Glomerular visceral epithelial cell (primary cell): ENCODE results near the gene COG8.
"Not testable (repeated sequence)": the region's sequence is repeated elsewhere in the genome, so short reads cannot be mapped to it uniquely, and the experiment has no call there.

Source experiments
- DNase-seq: peaks from one replicate; pipeline ENCODE4 v3.0.0-alpha.2; 2016; ENCODE audit errors: extremely low spot score

The COG8 gene, protein sequence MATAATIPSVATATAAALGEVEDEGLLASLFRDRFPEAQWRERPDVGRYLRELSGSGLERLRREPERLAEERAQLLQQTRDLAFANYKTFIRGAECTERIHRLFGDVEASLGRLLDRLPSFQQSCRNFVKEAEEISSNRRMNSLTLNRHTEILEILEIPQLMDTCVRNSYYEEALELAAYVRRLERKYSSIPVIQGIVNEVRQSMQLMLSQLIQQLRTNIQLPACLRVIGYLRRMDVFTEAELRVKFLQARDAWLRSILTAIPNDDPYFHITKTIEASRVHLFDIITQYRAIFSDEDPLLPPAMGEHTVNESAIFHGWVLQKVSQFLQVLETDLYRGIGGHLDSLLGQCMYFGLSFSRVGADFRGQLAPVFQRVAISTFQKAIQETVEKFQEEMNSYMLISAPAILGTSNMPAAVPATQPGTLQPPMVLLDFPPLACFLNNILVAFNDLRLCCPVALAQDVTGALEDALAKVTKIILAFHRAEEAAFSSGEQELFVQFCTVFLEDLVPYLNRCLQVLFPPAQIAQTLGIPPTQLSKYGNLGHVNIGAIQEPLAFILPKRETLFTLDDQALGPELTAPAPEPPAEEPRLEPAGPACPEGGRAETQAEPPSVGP

DNA sequence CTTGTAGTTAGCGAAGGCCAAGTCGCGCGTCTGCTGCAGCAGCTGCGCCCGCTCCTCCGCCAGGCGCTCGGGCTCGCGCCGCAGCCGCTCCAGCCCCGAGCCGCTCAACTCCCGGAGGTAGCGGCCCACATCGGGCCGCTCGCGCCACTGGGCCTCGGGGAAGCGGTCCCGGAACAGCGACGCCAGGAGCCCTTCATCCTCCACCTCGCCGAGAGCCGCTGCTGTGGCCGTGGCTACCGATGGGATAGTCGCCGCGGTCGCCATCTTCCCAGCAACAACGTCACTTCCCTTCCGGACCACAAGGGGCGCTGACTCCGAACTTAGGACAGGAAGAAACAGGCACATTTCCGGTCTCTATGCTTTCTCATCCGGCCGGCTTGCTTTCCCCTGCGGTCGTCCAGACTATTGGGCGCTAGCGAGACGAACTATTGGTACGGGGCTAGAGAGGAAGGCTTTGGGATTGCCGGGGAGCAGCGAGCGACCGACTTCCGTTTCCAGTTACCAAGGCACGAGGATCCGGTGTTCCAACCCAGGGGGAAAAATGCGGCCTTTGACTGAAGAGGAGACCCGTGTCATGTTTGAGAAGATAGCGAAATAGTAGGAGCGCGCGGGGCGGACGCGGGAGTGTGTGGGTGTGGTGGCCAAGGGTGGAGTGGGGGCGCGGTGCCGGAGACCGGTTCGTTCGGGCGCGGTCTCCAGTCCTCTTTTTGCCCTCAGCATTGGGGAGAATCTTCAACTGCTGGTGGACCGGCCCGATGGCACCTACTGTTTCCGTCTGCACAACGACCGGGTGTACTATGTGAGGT lies at the start of gene COG8, which contains the start of gene NIP7:
COG8 (minus strand) TSS at position 276 of the 806 bp plus-strand sequence; CDS start at position 264, 12 bp downstream.
NIP7 (plus strand) TSS at position 484 of the 806 bp plus-strand sequence; CDS start at position 542, 58 bp downstream.
- peak; percentile 97 for DNase-seq

DNA sequence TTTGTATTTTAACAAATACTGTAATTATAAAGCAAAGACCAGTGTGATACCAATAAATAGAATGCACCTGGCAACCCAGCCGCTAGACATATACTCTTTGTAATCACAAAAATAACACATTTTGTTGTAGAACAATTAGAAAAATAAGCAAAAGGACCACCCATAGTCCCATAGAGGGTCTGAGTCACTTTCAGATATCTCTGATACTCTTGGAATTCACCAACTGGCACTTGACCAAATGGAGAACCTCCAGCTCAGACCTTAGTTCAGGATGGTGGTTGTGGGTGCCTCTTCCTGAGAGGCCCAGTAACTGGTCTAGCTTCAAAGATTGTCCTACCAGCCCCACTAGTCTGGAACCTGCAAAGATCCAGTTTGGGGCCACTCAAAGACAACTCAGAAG lies 47.2 kb upstream of the COG8 start:
- DNase-seq: no peak

DNA sequence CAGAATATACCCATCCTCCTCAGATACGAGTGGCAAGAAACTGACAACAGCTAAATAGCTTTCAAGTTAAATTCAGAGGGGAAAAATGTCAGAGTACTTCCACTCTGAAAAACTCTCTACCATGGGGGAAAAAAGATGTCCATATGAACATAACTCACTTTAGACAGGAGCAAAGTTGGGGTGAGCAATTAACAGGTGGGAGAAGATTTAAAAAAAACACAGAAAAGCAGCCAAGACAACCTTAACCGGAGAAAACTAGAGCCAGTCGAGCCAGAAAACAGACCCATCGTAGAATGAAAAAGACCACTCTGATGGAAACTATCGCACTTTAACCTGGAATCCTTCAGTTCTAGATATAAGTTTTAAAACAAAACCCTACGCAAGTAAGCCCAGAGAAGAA lies 45.6 kb upstream of the COG8 start:
- DNase-seq: no peak

DNA sequence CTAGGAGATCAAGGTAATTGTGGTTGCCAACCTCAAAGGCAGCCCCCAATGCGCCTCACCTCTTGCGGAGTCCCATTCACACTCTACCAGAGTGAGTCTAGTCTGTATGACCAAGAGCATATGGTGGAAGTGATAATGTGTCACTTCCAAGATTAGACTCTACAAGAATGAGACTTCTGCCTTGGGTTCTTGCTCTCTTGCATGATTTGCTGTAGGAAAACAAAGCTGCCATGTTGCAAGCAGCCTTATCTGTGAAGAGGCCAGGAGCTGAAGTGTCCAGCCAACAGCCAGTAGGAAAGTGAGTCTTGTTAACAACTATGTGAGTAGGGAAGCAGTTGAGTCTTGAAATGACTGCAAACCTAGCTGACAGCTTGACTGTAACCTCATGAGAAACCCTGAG lies 43.1 kb upstream of the COG8 start:
- DNase-seq: no peak

DNA sequence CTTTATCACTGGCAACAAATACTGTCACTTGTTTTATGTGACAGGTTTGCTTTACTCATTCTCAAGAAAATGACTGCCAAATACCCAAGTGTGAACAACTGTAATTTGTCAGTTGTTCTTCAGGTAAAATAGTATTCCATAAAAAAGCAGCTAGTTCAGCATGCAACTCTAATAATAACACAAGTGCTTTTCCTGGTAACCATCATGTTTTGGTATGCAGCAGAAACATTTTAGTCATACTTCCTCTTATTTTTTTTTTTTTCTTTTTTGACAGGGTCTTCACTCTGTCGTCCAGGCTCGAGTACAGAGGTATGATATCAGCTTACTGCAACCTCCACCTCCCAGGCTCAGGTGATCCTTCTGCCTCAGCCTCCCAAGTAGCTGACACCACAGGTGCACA lies 41.9 kb upstream of the COG8 start:
- no peak for DNase-seq

DNA sequence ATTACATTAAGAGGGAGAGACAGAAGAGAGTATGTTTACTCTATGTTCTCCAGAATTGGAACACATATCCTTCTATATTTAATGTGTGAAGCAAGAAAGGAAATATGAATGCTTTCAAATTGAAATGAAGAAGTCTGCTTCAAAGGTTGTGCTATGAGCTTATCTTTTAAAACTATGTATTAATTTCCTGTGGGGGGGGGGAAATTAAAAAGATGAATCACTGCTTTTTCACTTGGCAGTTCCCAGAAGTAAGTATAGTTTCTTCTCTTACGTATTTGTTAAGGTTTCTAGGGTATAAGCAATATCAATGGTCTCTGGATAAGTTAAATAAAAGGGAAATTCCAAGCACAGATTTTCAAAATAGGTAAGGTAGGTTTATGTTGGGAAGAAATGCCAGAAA lies 39.4 kb upstream of the COG8 start:
- DNase-seq: no peak

DNA sequence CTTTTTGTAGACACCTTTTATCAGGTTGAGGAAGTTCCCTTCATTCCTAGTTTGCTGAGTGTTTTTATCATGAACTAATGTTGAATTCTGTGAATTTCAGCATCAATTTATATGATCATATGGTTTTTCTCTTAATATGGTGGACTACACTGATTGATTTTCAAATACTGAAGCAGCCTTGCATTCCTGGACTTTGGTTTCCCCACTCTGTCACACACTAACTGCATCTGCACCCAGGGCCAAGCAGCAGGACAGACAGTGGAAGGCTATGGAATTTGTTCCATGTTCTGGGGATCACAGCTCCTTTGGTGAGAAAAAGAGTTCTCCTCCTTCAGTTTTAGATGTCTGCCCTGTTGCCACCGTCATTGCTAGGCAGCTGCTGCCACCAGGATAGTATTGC lies 38.7 kb upstream of the COG8 start:
- DNase-seq: no peak

DNA sequence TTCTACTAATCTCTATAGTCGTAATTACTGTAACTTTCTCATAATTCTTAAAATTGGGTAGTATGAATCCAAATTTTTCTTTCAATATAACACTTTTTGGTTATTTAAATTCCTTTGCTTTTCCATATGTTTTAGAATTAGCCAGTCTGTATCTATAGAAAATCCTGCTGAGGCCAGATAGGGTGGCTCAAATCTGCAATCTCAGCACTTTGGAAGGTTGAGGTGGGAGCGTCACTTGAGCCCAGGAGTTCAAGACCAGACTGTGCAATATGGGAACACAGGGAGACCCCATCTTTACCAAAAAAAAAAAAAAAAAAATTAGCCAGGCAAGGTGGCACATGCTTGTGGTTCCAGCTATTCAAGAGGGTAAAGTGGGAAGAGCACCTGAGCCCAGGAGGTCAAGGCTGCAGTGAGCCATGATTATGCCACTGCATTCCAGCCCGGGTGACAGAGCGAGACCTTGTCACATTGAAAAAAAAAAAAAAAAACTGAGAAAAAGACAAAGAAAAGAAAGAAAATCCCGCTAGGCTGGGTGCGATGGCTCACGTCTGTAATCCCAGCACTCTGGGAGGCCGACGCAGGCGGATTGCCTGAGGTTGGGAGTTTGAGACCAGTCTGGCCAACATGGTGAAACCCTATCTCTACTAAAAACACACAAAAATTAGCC lies 37.2 kb upstream of the COG8 start:
- DNase-seq: no peak

DNA sequence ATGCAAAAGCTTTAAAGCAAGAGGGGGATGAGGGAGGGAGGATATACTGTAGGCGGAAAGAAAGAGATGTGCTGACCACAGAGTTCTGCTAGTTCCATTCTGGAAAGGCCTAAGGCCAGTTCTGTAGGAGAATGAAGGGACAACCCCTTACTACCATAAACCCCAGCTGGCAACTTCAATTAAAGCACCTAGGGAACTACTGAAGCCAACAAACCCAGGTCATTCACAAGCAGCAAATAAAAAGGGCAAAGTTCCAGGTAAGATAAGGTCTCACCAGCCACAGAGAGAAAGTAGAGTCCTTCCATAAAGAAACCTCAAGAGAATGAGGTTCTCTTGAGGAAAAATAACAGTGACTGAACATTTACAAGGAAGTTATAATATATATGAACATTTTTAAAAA lies 33.7 kb upstream of the COG8 start:
- no peak for DNase-seq

DNA sequence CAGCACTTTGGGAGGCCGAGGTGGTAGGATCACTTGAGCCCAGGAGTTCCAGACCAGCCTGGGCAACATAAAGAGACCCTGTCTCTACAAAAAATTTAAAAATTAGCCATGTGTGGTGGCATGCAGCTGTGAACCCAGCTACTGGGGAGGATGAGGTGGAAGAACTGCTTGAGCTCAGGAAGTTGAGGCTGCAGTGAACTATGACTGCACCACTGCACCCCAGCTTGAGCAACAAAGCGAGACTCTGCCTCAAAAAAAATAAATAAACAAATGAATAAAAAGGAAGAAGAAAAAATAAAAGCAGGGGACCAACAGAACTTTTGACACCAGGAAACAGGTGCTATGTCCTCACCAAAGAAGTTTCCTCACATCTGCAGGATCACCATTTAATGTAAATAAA lies 32.2 kb upstream of the COG8 start:
- DNase-seq: no peak

DNA sequence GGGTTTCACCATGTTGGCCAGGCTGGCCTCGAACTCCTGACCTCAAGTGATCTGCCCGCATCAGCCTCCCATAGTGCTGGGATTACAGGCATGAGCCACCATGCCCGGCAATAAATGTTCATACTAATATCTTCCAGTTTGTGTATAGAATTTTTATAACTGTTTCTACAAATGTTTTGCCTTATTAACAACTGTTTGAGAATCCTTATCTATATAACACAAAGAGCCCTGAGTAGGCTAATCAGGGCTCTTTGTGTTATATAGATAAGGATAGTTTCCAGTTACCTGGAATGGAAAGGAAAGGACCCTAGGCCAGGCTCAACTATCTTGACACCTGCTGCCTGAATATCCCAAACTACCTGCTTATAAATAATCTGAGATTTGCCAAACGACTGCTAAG lies 29.5 kb upstream of the COG8 start:
- no peak for DNase-seq

DNA sequence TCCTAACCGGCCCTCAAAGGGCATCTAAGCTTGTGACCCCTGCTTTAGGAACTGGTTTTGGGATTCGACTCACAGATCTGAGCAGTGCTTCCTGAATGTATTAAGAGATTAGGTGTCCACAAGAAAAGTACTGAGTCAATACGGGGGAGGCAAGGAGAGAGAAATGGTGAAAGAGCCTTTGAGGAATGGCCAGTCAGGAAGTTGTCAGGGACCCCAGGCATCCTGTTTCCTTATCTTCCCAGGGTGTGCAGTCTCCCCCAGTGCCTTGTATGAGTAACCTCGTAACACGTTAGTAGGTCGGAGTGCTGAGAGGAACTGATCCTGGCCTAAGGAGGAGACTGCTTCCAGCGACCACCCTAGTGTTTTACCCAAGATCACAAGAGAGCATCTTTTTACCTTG lies 28.6 kb upstream of the COG8 start:
- DNase-seq: no peak

DNA sequence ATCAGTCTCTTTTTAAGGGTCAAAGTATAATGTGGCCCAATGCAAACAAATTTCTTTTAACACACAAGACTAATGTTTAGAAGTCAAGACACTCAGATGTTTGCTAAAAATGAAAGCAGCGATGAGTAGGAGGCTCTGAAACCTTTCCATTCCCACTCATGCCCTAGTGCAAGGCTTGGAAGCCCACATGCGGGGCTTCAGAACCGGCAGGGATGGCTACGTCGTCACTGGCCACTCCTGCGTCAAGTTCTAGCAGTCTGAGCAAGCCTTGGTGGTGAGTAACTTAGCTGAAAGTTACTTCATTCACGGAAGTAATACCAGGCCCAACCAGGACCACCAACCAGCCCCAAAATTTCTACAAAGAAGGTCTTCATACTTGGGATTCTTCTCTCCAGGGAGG lies 27.1 kb upstream of the COG8 start:
- DNase-seq: no peak

DNA sequence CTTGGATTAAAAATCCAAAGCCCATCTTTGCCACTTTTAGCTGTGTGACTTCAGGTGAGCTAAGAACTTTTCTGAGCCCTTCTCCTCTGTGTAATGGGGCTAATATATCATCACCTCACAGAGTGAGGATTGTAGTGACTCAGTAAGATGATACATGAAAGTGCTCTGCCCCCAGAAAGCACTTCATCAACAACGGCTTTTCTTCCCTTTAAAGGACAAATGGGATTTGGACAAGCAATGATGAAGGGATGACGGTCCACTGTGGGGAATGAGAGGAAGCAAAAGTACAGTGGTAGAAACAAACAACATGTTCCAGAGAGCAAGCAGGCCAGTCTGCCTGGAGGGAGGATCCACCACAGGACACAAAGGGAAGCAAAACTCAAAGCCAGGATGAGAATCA lies 26.5 kb upstream of the COG8 start:
- no peak for DNase-seq

DNA sequence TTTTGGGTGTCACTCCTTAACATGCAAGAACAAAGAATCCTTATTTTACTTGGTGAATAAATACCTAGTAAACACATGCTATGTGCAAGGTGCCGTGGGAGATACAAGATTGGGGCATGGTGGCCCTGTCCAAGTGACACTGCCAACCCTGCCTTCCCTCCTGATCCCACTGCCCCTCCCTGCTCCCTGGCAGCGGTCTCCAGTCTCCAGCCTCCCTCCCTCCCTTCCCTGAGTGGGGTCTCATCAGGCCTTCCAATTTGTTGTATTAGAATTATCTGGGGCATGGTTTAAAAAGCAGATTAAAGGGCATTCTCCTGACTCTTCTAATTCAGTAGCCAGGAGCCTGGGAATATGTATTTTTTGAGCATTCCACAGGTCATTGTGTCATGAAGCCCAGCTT lies 24.7 kb upstream of the COG8 start:
- no peak for DNase-seq

DNA sequence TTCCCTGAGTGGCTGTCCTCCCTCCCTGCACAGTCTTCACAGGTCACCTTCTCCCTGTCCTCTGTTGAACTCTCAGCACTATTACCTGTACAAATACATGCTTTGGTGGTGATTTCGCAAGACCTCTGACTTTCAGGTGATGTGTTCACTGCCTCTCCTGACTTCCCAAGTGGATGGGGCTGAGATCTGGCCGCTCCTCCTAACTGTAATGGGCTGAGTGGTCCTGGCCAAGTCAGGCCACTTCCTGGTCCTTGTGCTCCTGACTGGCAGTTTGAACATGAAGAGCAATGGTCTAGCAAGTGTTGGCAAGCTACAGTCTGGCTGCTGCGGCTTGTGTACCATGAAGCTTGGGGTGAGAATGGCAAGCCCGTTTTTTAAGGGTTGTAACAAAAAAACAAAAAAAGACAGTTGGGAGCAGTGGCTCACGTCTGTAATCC lies 23.9 kb upstream of the COG8 start:
- no peak for DNase-seq

DNA sequence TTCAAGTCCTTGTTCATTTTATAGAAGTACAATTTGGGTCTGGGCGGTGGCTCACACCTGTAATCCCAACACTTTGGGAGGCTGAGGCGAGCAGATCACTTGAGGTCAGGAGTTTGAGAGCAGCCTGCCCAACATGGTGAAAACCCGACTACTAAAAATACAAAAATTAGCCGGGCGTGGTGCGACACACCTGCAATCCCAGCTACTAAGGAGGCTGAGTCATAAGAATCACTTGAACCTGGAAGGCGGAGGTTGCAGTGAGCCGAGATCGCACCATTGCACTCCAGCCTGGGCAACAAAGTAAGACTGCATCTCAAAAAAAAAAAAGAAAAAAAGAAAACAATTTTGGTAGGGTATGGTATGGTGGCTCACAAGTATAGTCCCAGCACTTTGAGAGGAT lies 20.7 kb upstream of the COG8 start:
- DNase-seq: not testable (repeated sequence)

DNA sequence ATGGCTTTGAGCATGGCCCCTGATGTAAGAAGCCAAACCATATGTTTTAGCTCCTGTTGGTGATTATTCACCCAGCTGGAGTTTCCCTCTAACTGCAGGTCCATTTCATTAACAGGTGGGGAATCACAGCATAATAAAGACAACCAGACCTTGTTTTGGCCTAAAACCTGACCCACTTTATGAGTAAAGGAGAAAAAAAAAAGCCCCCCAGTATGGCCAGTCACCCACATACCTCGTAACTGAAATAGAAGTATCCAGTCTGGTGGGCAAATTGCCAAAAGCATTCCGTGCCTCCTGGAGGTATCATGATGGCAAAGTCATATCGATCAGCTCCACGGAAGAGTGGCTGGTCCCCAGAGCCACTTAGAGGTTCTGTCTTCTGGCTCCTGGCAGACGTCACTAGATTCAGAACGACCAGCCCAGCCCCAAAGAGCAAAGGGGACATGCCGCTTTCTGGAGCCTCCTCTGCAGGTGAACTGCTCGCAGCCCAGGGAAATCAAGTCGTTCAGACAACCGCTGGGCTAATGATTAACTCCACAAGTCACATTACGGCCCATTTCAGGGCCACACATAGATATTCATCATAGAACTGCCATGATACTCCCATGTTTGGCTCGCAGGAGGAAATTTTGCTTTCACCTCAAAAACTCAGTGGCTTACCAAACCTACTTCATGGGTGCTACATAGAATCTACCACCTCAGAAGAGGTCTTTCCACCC lies 12.1 kb upstream of the COG8 start, which contains the start of gene TMED6:
TMED6 (minus strand) TSS at position 478 of the 719 bp plus-strand sequence; CDS start at position 445, 33 bp downstream.
- peak; percentile 47 for DNase-seq

DNA sequence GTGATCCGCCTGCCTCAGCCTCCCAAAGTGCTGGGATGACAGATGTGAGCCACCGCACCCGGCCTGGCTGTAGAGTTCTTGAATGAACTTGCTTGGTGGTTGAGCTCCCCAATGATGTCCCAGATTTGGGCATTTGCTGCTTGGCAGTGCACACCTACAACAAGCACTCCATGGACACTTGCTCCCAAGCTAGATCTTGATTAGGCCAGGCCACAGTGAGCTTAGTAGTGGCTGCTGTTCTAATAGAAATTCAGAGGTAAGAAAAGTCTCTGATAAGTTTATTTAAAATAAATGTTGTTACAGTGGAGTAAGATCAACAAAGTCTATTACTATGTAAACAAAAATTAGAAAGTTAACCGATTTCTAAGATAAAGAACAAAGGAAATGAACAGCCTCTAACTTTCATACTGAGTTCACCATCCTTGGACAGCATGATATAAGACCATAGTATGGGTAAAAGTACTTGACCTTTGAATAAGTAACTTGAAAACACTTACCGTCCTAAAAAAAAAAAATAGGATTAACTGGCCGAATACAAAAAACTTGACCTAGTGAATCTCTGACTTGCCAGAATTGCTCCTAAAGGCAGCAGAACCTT lies 11.3 kb upstream of the COG8 start:
- DNase-seq: no peak

DNA sequence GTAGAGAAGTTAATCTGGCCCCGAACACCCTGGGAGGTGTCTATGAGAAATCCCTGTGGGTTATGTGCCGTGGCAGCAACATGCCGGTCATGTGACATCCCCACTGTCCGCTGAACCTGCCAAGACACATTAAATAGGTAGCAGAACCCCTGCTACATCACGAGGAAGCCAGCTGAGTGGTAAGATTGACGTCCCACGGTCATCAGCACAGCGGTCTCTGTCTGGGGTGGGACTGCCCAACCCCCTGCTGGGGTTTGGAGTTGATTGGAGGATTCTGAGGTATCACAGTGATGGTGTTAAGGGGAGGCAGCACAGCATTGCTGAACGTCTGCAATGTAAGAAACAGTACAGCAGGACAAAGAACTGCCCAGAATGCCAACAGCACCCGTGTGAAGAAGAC lies 10.2 kb upstream of the COG8 start:
- no peak for DNase-seq

DNA sequence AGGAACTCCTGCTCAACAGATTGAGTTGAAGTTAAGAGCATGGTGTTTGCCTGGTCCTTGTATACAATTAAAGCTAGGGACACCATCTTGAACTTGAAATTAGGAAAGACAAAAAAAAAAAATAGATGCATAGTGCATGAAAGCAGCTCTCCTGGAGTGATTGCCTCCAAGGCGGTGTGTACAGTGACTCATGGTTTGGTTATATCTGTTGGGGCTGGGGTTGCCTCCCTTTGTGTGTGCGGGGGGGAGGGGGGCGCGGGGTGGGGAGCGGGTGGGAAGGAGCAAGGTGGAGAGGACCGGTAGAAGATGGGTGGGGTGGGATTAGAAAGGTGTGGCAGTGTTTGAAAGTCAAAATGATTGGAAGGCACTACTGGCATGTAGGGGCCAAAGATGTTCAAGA lies 8.9 kb upstream of the COG8 start:
- DNase-seq: no peak
